ENCODE results near the gene NKAIN4. TPM values are rescaled to one million over a fixed set of nuclear protein-coding genes. Genes with fewer than 3 reads are reported as not detected.

NKAIN4 gene
- total and polyA plus RNA-seq, 12 donors, result 0.04 TPM; not detected in 11

DNA sequence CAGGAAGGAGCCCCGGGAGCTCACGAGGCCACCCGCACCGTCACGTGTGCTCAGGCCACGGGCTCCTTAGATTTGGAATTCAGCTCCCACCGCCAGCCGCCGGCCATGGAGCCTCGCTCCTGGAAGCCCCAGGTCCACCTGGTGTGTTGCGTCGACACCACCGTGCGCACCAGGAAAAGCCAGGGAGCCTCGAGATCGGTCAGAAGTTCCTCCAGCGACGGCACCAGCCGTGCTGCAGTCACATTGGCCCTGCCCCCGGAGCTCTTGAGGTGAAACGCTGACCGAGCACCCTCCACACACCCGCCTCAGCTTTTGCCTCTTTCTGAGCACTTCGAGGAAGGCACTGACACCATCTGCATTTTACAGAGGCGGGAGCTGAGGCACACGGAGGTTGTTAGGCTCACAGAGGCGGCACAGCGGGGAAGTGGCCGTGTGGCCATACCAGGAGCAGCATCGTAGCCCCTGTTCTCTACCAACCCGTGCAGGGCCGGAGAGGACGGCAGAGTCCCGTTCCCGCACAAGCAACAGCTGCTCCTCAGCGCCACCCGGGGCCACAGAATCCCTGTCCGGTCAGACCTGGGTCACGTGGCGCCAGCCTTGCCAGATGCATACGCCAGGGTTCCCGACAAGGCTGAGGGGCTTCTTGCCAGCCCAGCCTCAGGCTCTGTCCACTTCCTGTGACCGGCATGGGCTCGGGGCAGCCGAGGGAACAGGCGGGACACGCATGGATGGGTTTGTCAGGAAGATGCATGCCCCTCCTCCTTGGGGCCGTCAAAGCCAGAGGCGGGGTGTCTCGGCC lies 7.6 kb downstream of the NKAIN4 start:
- peaks cover 10 to 79% (median 61%) of the 10 kb centered on the region in 7 donors for H3K27me3 ChIP-seq
- no peaks in the 10 kb centered on the region for H3K36me3 ChIP-seq
- intact Hi-C loops (cut with DNase I), result no loop called here
- peak in 6 of 8 donors; percentile 33 to 61 (median 45) for ATAC-seq
- 41 to 44% methylated on average over 50 of the region's 50 CpGs for WGBS, 2 donors
- no peaks in the 10 kb centered on the region for H3K9me3 ChIP-seq
- no peak for DNase-seq
- H3K4me3 ChIP-seq, result peak overlapping the region in 1 of 10 donors; percentile 11
- no peak overlapping the region for H3K27ac ChIP-seq
- H3K4me1 ChIP-seq, result no peaks in the 10 kb centered on the region
- TF ChIP-seq, protein P1, sequence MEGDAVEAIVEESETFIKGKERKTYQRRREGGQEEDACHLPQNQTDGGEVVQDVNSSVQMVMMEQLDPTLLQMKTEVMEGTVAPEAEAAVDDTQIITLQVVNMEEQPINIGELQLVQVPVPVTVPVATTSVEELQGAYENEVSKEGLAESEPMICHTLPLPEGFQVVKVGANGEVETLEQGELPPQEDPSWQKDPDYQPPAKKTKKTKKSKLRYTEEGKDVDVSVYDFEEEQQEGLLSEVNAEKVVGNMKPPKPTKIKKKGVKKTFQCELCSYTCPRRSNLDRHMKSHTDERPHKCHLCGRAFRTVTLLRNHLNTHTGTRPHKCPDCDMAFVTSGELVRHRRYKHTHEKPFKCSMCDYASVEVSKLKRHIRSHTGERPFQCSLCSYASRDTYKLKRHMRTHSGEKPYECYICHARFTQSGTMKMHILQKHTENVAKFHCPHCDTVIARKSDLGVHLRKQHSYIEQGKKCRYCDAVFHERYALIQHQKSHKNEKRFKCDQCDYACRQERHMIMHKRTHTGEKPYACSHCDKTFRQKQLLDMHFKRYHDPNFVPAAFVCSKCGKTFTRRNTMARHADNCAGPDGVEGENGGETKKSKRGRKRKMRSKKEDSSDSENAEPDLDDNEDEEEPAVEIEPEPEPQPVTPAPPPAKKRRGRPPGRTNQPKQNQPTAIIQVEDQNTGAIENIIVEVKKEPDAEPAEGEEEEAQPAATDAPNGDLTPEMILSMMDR (IDR thresholded peaks at IDR 0.05), result no peak

DNA sequence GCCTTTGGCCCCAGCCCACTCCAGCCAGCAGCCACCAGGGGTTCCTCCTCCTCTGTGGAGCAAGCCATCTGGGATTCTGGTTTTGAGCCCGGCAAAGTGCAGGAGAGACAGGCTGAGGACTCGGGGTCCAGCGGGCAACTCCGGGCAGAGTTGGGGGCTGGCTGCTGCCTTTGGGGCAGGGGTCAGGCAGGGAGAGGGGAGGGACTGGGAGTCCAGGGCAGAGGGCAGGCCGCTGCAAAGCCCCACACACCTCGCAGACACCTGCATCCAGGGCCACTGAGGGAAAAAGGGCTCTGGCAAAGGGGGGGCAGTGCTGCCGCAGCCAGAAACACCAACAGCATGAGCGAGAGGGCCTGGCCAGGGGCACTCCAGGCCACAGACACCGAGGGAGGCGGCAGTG lies 9.8 kb downstream of the NKAIN4 start:
- intact Hi-C loops (cut with DNase I), result no loop called here
- WGBS, 2 donors, result 82 to 94% methylated on average over 10 of the region's 10 CpGs
- no peak overlapping the region for H3K27ac ChIP-seq
- H3K36me3 ChIP-seq, result no peaks in the 10 kb centered on the region
- no peak for ATAC-seq
- H3K4me3 ChIP-seq, result no peak overlapping the region
- H3K4me1 ChIP-seq, result no peaks in the 10 kb centered on the region
- no peaks in the 10 kb centered on the region for H3K9me3 ChIP-seq
- no peak for DNase-seq
- TF ChIP-seq, protein P1 (IDR thresholded peaks at IDR 0.05), result no peak
- peaks cover 10 to 68% (median 45%) of the 10 kb centered on the region in 7 donors for H3K27me3 ChIP-seq

DNA sequence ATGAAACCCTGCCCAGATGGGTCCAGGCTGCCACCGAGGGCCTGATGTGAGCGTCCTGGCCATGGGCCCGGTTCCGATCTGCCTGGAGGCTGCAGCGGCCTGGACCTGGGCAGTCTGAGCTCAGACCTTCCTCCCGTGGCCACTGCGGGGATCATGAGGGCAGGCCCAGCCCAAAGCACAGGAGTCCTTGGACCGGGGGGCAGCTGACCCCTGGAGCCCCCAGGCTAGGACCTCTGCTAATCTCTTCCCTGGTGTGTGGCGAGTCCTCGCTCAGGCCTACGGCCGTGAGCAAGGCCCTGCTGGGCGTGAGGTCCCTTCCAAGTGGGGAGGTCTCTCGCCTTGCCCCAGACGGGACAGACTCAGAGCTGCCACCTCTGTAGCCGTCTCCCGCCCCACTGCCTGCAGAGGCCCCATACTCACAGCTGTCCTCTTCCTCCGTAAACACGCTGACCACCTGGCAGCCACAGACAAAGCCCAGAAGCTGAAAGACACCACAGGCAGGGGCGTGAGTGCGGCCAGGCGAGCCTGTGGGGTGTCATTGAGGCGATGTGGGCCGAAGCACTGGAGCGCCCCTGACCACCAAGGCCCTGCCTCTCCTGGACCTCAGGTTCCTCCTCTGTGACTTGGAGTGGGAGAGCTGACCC lies 10.5 kb downstream of the NKAIN4 start:
- H3K27me3 ChIP-seq, result peaks cover 10 to 61% (median 38%) of the 10 kb centered on the region in 7 donors
- no peaks in the 10 kb centered on the region for H3K36me3 ChIP-seq
- ATAC-seq, result no peak
- H3K4me1 ChIP-seq, result no peaks in the 10 kb centered on the region
- no peaks in the 10 kb centered on the region for H3K9me3 ChIP-seq
- TF ChIP-seq, protein P1 (IDR thresholded peaks at IDR 0.05), result no peak
- intact Hi-C loops (cut with DNase I), result no loop called here
- H3K4me3 ChIP-seq, result no peak overlapping the region
- 79 to 82% methylated on average over 25 of the region's 25 CpGs for WGBS, 2 donors
- no peak overlapping the region for H3K27ac ChIP-seq
- DNase-seq, result no peak

DNA sequence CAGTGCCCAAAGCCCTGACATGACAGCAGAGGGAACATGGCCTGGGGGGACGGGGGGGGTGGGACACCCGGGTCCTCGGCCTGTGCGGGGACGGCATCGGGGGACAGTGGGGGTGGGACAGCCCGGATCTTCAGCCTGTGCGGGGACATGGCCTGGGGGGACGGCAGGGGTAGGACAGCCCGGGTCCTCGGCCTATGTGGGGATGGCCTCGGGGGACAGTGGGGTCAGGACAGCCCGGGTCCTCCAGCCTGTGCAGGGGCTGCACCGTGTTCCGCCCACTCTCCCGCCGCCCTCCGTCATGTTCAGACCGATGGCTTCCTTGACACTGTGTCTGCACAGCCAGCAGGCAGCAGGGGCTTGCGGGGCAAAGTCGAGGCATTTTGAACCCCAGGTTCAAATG lies 11.5 kb downstream of the NKAIN4 start:
- no peaks in the 10 kb centered on the region for H3K9me3 ChIP-seq
- ATAC-seq, result no peak
- 88 to 94% methylated on average over 15 to 21 of the region's 21 CpGs for WGBS, 2 donors
- H3K27ac ChIP-seq, result no peak overlapping the region
- H3K4me1 ChIP-seq, result no peaks in the 10 kb centered on the region
- intact Hi-C loops (cut with DNase I), result no loop called here
- H3K27me3 ChIP-seq, result peaks cover 7 to 56% (median 28%) of the 10 kb centered on the region in 7 donors
- no peak overlapping the region for H3K4me3 ChIP-seq
- no peak for DNase-seq
- TF ChIP-seq, protein P1 (IDR thresholded peaks at IDR 0.05), result no peak
- no peaks in the 10 kb centered on the region for H3K36me3 ChIP-seq

Data from heart right ventricle (tissue), 16 donors.